Occipital lobe (tissue), 2 donors: ENCODE results near the gene CYP11A1. TPM values are rescaled to one million over a fixed set of nuclear protein-coding genes. Genes with fewer than 3 reads are reported as not detected.

Source experiments
- DNase-seq: peaks from one replicate; lab custom pipeline; 2025; lab: John Stamatoyannopoulos, UW
- total RNA-seq: library from RNA; depleted of rRNA; stranded (reverse); fragments of >200 nt; gene quantifications from one replicate; pipeline ENCODE4 v1.2.3, GENCODE V29; 2014

CYP11A1 gene
- total RNA-seq, 1 donor from 2014 or later, result not detected

DNA sequence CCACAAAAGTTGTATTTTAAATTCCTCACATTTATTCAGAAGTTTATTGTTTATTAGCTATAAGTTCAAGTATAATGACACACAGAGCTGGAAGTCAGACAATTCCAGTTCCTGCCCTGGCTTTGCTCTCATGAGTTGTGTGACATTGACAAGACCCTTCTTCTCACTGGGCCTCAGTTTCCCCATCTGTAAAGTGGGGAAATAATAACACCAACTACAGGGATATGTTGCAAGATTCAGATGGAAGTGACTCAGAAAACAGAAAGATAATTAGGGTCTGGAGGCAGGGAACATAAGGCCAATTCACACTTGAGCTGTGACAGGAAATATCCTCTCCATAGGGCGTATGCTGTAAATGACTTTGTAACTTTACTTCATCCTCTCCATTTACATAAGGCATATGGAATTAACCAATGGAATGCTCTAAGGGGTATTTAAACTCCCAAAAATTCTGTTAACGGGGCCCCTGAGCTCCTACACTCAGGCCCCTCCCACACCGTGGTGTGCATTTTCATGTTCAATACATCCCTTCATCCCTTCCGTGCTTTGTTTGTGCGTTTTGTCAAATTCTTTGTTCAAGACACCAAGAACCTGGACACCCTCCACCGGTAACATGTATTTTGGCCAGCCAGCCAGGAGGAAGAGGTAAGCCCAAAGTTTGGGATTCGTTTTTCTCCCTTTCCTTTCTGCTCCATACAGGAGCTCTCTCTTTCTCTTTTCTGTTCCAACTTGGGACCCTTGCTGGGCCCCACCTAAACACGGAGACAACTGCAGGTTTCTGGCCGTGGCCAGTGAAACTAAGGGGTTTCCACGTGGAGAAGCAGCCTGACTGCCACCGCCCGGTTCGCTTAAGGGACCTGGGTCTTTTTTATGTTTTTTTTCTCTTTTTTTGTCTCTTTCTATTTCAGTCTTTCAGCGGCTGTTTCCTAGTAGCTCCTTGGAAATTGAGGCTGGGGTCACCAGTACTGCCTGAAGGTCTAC is 16.9 kb downstream of the CYP11A1 start:
- no peak for DNase-seq

GRCh38 chr15:74349241-74349778 is 18.1 kb downstream of the CYP11A1 start:
- no peak for DNase-seq

- DNase-seq, result no peak
Measured at GRCh38 chr15:74347757-74348250, 19.6 kb downstream of the CYP11A1 start.

DNA sequence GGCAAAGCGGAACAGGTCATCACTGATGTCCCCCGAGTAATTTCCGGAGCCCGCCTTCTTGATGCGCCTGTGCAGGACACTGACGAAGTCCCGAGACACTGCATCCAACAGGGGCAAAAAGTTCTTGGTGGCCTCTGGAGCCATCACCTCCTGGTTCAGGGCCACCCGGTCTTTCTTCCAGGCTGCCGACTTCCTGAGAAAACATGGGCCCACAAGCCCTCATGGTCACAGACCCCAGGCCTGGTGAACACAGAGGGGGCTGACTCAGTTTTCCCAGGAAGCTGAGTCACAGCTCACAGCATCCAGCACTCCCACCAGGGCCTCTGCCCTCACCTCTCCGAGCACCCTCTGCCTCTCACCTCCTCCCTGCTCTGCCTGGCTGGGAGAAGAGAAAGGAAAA is 22.4 kb downstream of the CYP11A1 start:
- no peak for DNase-seq

GRCh38 chr15:74343797-74344127 is 23.7 kb downstream of the CYP11A1 start:
- no peak for DNase-seq

GRCh38 chr15:74343127-74343796 is 24.2 kb downstream of the CYP11A1 start:
- DNase-seq, result no peak

DNA sequence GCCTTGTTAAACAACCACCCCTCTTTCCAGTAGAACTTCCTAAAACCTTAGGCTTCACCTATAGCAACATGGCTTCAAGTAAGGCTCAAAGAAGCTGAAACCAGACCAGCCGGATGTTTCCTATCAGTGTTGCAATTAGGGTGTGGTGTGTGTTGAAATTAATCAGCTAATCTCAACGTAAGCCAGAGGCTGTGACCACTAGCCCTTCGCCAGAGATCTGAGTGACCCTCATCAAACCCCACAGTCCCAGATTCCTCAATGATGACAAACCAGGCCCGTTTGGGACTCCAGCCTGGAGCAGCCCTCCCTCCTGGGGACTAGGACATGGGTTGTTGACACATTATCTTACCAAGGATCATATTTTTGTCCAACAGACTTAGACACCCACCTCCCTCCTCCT is 27.3 kb downstream of the CYP11A1 start:
- DNase-seq, result no peak

DNA sequence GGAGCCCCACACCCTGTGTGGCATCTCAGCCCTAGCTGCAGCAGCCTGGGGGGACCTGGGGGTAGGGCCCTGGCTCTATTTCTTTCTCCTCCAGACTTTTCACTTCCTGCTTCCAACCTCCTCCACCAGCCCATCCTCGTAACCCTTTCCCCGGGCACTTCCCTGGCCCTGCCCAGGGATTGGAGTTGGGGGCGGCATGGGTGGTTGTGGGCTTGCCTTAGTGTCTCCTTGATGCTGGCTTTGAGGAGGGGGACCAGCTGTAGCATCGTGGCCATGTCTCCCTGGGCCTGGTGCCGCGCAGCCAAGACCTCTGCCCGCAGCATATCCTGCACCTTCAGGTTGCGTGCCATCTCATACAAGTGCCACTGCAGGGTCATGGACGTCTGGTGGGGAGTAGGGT is 28.1 kb downstream of the CYP11A1 start:
- no peak for DNase-seq

DNA sequence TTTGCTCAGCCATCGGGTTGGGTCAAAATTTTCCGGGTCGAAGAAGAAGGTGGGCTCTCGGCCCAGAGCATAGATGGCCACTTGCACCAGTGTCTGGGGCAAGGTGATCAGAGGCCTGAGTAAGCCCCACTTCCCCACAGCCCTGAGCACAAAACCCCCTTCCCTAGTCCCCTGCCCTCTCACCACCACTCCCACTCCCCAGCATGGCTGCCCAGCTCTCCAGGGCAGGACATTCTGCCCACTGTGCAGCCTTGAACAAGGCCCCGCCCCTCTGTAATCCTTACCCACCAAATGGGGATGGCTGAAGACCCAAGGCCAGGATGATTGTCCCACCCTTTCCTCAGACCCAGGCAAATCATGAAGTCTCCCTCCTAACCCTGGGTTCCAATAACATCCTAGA is 28.8 kb downstream of the CYP11A1 start:
- DNase-seq, result no peak

- DNase-seq, result no peak
Measured at GRCh38 chr15:74337607-74338211, 29.7 kb downstream of the CYP11A1 start.

GRCh38 chr15:74337146-74337545 is 30.3 kb downstream of the CYP11A1 start:
- no peak for DNase-seq

DNA sequence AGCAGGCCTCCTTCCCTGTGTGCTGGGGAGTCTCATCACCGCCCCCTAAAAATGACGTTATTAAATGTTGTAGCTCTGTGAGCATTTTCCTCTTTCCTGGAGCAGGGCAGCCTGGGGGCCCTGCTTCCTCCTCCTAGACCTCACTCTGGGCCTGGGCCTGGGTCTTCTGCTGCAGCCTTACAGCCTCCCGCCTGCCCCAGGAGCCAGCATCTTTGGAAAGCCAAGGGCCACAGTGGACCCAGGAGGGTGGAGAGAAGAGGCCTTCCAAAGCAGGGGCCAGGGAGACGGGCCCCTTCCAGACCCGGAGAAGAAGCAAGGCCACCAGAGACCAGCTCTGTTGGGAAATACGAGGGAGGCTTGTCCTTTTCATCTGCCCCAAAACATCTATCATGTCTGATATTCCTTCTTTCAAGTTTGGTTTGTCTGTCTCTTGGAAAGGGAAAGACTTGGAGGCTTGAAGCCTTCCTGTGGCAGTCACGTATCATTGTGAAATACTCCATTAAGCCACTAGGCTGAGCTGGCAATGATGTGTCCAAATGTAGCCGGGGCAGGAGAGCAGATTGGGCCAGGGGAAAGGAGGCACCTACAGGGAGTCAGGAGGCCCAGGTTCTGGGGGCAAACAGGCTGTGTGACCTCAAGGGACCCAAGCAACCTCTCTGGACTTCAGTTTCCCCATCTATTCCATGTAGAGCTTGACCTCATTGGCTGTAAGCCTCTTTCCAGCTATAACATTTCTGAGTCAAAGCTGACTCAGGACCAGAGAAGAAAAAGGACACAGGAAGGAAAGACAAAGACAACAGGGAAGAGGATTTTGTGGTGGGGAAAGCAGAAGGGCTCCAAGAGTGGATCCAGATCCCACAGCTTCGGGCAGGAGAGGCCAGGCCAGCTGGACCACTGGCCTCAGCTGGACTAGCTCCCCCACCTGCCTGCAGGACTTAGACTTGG is 31.1 kb downstream of the CYP11A1 start:
- DNase-seq, result no peak

DNA sequence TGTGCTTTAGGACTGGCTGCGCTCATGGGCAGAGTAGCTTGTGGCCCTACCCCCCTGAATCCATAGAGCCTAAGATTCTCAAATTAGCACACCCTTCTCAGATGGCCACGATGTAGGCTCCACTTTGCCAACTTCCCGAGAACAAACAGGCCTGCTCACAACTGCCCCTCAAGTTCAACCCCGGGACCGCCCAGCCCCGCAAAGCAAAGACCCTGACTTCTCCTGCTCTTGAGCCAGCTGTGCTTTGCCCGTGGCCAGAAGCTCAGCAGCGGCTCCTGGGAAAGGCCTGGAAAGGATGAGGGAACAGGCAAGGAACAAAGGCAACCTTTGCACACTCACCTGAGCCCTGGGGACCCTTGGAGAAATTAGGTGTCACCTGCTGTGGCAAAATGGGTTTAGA is 32.0 kb downstream of the CYP11A1 start:
- no peak for DNase-seq

DNA sequence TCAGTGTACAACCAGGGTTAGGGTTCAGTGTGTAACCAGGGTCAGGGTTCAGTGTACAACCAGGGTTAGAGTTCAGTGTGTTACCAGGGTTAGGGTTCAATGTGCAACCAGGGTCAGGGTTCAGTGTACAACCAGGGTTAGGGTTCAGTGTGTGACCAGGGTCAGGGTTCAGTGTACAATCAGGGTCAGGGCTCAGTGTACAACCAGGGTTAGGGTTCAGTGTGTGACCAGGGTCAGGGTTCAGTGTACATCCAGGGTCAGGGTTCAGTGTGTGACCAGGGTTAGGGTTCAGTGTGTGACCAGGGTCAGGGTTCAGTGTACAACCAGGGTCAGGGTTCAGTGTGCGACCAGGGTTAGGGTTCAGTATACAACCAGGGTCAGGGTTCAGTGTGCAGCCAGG is 33.3 kb downstream of the CYP11A1 start:
- no peak for DNase-seq

- no peak for DNase-seq
Measured at GRCh38 chr15:74333662-74334061, 33.8 kb downstream of the CYP11A1 start.

- no peak for DNase-seq
Measured at GRCh38 chr15:74333093-74333492, 34.4 kb downstream of the CYP11A1 start.

DNA sequence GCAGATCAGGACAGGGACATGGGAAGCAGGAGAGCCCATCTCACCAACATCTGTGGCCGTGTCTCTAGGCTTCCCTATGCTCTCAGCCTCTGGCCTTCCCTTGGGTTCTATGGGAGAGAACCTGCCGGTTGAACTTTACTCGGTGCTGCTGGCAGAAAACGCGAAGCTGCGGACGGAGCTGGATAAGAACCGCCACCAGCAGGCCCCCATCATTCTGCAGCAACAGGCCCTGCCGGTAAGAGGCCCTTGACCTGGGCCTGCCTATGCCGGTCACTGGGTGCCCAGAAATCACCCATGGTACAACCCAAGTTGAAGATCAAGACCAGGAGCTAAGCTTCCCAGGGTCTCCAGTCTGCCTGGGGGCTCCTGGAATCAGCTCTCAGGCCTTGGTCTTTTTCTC is 34.8 kb downstream of the CYP11A1 start:
- no peak for DNase-seq

DNA sequence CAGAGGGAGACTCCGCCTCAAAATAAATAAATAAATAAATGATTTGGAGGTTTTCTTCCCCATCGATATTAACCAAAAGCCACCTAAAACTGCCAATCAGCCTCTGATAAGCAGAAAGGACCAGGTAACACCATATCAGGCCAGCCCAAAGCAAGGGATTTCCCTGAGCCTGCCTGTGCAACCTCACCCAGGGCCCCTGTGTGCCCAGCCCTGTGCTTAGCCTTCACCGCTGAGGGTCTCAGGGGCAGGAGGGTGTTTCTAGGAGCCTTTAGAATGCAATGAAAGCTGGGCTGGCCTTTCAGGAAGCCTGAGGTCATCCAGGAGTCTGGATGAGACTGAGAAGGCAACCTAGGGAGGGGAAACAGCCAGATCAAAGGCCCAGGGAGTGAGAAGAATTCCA is 35.4 kb downstream of the CYP11A1 start:
- no peak for DNase-seq

- DNase-seq, result no peak
Measured at GRCh38 chr15:74330861-74331408, 36.5 kb downstream of the CYP11A1 start.

DNA sequence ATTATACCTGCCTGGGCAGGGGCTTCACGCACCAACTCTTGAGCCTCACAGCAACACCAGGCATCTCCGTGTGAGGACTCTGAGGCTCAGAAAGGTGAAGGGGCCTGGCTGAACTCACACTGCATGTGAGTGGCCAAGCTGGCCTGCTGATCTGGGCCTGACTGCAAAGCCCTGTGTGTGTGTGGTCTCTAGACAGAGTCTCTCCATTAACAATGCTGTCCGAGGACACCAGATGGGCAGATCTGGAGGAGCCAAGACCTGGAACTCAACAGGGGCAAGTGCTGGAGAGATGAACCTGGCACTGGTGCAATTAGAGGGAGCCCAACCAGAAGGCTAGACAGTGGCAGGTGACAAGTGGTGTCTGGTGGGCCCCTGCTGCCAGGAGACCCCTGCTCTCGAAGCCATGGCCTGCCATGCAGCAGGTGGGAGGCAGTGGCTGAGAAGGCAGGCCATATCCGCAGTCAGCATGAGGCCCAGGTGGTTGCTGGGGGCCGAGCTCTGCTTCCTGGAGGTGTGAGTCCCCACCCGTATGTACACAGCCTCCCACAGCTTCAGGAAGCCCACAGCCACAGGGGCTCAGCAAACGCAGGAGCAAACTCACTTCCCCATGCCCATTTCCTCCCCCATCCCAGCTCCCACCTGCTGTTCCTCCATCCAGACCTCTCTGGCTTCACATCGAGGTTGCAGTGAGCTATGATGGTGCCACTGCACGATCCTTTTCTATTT is 39.0 kb downstream of the CYP11A1 start:
- no peak for DNase-seq
